ENCODE measurements around the gene SUGP2. TPM values are rescaled to one million over a fixed set of nuclear protein-coding genes. Genes with fewer than 3 reads are reported as not detected.

SUGP2 gene
- total RNA-seq, 2 donors from 2014 or later: 41.8 to 99.6 TPM

DNA sequence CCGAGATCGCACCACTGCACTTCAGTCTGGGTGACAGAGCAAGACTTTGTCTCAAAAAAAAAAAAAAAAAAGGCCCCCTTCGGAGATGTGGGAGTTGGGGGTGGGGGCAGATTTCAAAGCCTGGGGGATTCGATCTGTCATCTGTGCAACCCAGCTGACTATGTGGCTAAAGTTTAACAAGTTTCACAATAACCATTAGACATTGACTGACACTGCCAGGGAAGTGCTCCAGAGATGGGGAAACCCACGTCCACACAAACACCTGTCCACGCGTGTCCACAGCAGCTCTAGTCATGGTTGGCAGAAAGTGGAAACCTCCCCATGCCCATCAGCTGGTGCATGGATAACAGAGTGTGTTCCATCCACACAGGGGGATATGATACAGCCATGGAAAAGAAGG, 54.7 kb downstream of the SUGP2 start:
- Histone ChIP-seq H3K4me1 (replicated peaks) (no peaks in the 10 kb centered on the region), H3K36me3 (no peaks in the 10 kb centered on the region), H3K9me3 (no peaks in the 10 kb centered on the region), H3K27ac (no peak overlapping the region), H3K27me3 (replicated peaks; ENCODE audit: insufficient read depth) (no peaks in the 10 kb centered on the region), H3K4me3 (no peak overlapping the region)
- TF ChIP-seq, protein P1, sequence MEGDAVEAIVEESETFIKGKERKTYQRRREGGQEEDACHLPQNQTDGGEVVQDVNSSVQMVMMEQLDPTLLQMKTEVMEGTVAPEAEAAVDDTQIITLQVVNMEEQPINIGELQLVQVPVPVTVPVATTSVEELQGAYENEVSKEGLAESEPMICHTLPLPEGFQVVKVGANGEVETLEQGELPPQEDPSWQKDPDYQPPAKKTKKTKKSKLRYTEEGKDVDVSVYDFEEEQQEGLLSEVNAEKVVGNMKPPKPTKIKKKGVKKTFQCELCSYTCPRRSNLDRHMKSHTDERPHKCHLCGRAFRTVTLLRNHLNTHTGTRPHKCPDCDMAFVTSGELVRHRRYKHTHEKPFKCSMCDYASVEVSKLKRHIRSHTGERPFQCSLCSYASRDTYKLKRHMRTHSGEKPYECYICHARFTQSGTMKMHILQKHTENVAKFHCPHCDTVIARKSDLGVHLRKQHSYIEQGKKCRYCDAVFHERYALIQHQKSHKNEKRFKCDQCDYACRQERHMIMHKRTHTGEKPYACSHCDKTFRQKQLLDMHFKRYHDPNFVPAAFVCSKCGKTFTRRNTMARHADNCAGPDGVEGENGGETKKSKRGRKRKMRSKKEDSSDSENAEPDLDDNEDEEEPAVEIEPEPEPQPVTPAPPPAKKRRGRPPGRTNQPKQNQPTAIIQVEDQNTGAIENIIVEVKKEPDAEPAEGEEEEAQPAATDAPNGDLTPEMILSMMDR (IDR thresholded peaks at IDR 0.05): no peak
- TF ChIP-seq POLR2AphosphoS5 (IDR thresholded peaks at IDR 0.05): no peak
- no peak for TF ChIP-seq POLR2A (IDR thresholded peaks at IDR 0.05)
- intact Hi-C loops (cut with DNase I): no loop called here
- 61% methylated on average over 7 of the region's 7 CpGs for WGBS
- no peak for DNase-seq (ENCODE audit: low spot score)

DNA sequence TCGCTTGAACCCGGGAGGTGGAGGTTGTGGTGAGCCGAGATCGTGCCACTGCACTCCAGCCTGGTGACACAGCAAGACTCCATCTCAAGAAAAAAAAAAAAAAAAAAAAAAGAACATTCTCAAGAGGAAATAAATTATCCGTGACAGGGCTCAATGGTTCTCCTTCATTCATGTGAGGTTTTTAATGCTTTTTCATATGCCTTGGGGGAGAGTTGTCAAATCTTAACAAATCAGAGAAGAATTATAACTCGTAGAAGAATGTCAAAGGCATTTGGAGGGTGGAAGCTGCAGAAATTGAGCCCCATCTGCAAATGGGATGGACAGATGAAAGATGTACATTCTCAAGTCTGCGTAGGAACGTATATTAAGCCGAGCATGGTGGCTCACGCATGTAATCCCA, 57.4 kb downstream of the SUGP2 start:
- H3K9me3 ChIP-seq: no peaks in the 10 kb centered on the region
- H3K27me3 ChIP-seq (replicated peaks; ENCODE audit: insufficient read depth): no peaks in the 10 kb centered on the region
- no peak overlapping the region for H3K27ac ChIP-seq
- 67% methylated on average over 10 of the region's 10 CpGs for WGBS
- TF ChIP-seq POLR2AphosphoS5 (IDR thresholded peaks at IDR 0.05) (no peak), POLR2A (IDR thresholded peaks at IDR 0.05) (no peak)
- TF ChIP-seq, protein P1 (IDR thresholded peaks at IDR 0.05): no peak
- no peaks in the 10 kb centered on the region for H3K4me1 ChIP-seq (replicated peaks)
- no peak for DNase-seq (ENCODE audit: low spot score)
- intact Hi-C loops (cut with DNase I): no loop called here
- H3K4me3 ChIP-seq: no peak overlapping the region
- no peaks in the 10 kb centered on the region for H3K36me3 ChIP-seq

DNA sequence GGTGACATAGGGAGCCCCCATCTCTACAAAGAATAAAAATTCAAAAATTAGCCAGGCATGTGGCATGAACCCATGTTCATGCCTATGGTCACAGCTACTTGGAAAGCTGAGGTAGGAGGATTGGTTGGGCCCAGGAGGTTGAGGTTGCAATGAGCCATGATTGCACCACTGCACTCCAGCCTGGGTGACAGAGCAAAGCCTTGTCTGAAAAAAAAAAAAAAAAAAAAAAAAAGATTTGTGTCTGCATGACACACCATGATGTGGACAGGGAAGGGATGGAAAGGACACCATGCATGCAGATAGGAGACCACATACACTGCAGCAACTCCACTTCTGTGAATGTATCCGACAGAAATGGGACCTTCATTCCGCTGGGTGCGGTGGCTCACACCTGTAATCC, 58.3 kb downstream of the SUGP2 start:
- Histone ChIP-seq H3K4me1 (replicated peaks) (no peaks in the 10 kb centered on the region), H3K27ac (no peak overlapping the region), H3K27me3 (replicated peaks; ENCODE audit: insufficient read depth) (no peaks in the 10 kb centered on the region), H3K4me3 (no peak overlapping the region), H3K9me3 (no peaks in the 10 kb centered on the region), H3K36me3 (no peaks in the 10 kb centered on the region)
- TF ChIP-seq POLR2A (IDR thresholded peaks at IDR 0.05) (no peak), POLR2AphosphoS5 (IDR thresholded peaks at IDR 0.05) (no peak)
- TF ChIP-seq, protein P1 (IDR thresholded peaks at IDR 0.05): no peak
- no peak for DNase-seq (ENCODE audit: low spot score)
- intact Hi-C loops (cut with DNase I): no loop called here
- 97% methylated on average over 3 of the region's 3 CpGs for WGBS

DNA sequence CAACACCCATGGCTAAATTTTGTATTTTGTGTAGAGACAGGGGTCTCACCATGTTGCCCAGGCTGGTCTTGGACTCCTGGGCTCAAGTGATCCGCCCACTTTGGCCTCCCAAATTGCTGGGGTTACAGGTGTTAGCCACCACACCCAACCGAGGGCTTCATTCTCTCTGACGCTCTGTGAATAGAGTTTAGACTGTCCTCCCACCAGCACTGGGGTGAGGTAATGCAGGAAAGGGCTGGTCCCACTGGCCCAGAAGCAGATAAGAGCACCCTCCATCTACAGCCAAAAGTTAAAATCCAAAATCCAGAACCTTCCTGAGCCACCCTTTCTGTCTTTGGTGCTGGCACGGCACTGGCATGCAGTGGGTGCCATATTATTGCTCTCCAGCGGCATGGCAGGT, 60.5 kb downstream of the SUGP2 start:
- no peak overlapping the region for H3K4me3 ChIP-seq
- no peaks in the 10 kb centered on the region for H3K9me3 ChIP-seq
- H3K4me1 ChIP-seq (replicated peaks): no peaks in the 10 kb centered on the region
- H3K27ac ChIP-seq: no peak overlapping the region
- H3K27me3 ChIP-seq (replicated peaks; ENCODE audit: insufficient read depth): no peaks in the 10 kb centered on the region
- no peak for DNase-seq (ENCODE audit: low spot score)
- intact Hi-C loops (cut with DNase I): no loop called here
- WGBS: 86% methylated on average over 5 of the region's 5 CpGs
- TF ChIP-seq POLR2A (IDR thresholded peaks at IDR 0.05) (no peak), POLR2AphosphoS5 (IDR thresholded peaks at IDR 0.05) (no peak)
- TF ChIP-seq, protein P1 (IDR thresholded peaks at IDR 0.05): no peak
- no peaks in the 10 kb centered on the region for H3K36me3 ChIP-seq

DNA sequence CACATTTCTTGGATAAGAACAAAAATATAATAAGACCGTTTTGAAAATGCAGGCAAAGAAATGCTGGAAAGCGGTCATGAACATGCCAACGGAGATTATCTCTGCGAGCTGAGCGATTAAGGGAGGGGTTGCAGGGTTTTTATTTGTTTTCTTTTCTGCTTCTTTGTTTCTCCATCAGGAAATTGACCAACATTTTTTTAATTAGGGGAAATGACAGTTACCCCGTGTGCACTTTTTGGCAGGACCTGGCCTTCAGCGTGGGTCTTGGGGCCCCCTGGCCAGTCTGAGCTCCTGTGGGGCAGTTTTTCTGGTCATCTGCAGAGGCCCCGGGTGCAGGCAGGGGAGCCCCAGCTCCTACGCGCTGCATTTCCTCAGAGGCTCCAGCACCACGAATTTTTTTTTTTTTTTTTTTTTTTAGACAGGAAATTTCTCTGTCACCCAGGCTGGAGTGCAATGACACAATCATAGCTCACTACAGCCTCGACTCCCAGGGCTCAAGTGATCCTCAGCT, 61.0 kb downstream of the SUGP2 start:
- no peaks in the 10 kb centered on the region for H3K9me3 ChIP-seq
- no peak for TF ChIP-seq POLR2A (IDR thresholded peaks at IDR 0.05)
- TF ChIP-seq, protein P1 (IDR thresholded peaks at IDR 0.05): no peak
- TF ChIP-seq POLR2AphosphoS5 (IDR thresholded peaks at IDR 0.05): no peak
- DNase-seq (ENCODE audit: low spot score): no peak
- H3K4me3 ChIP-seq: no peak overlapping the region
- H3K4me1 ChIP-seq (replicated peaks): no peaks in the 10 kb centered on the region
- H3K27ac ChIP-seq: no peak overlapping the region
- H3K27me3 ChIP-seq (replicated peaks; ENCODE audit: insufficient read depth): no peaks in the 10 kb centered on the region
- intact Hi-C loops (cut with DNase I): no loop called here
- H3K36me3 ChIP-seq: no peaks in the 10 kb centered on the region
- 25% methylated on average over 12 of the region's 12 CpGs for WGBS

Measured in prostate gland (tissue), 2 donors.